OCI-LY7 (cell line): Measurements from ENCODE around the gene PRRX1.

ENCODE experiments used
- CTCF ChIP-seq: fragments of 200-600 bp; sonication (generic); conservative IDR thresholded peaks from 2 replicates; pipeline ENCODE4 v1.5.1; 2014; ENCODE audit warnings: mild to moderate bottlenecking, antibody characterized with exemption, low read length, moderate library complexity, mixed read lengths
- EZH2phosphoT487 ChIP-seq: fragments of 200-600 bp; sonication (generic); IDR thresholded peaks from 2 replicates; pipeline ENCODE4 v1.6.1; 2018; ENCODE audit warnings: low read depth, borderline replicate concordance, mild to moderate bottlenecking, mixed run types, antibody characterized with exemption, low read length, moderate library complexity, mixed read lengths

GRCh38 chr1:170696591-170697290, 32.8 kb downstream of the PRRX1 start:
- TF ChIP-seq CTCF = no peak
- no peak for TF ChIP-seq EZH2phosphoT487
